A549 (cell line): ENCODE measurements around the gene NT5E. TPM values are rescaled to one million over a fixed set of nuclear protein-coding genes. Genes with fewer than 3 reads are reported as not detected.

Experiments
- ATAC-seq, 2 experiments: fragments of 200-7000 bp in 1 of 2; fragments of >200 bp in 1 of 2; cut with Nextera tagmentation in 1 of 2; cut with Tn5 transposase in 1 of 2; 3 replicates each; pipeline versions ENCODE4 v1.8.0 to v1.9.1; 2018 to 2020; ENCODE audit warnings: mild to moderate bottlenecking in 1 of 2, moderate library complexity in 1 of 2
- CTCF ChIA-PET: fragments of 300-600 bp; sonication (Branson Sonifier 250); formaldehyde crosslinking; extraction: SDS; loops from one replicate; lab custom pipeline; 2021; ENCODE audit warnings: antibody characterized with exemption, inconsistent platforms; lab: Yijun Ruan, JAX
- POLR2A ChIA-PET: fragments of 350-600 bp; formaldehyde crosslinking; extraction: SDS; loops from one replicate; lab custom pipeline; 2021; ENCODE audit warnings: antibody characterized with exemption, inconsistent platforms; lab: Yijun Ruan, JAX
- DNase-seq, 2 experiments: peaks; one replicate each; pipeline versions ENCODE4 v3.0.0 to v3.0.0-alpha.2; 2011 to 2016; ENCODE audit warnings: low read depth in 1 of 2, low spot score in 1 of 2
- FAIRE-seq: peaks from 2 replicates; lab custom pipeline; 2011; peaks lifted over from hg19 to GRCh38; lab: Jason Lieb, UNC
- H3K27ac ChIP-seq, 2 experiments: fragments of >200 bp; sonication (Bioruptor Twin); formaldehyde crosslinking; 3 replicates each; pipeline ENCODE4 v1.5.1; 2016 to 2017
- H3K4me1 ChIP-seq: fragments of >200 bp; sonication (Bioruptor Twin); formaldehyde crosslinking; 3 replicates; pipeline ENCODE4 v1.6.1; 2016
- H3K4me2 ChIP-seq: fragments of >200 bp; sonication (Bioruptor Twin); formaldehyde crosslinking; 3 replicates; pipeline ENCODE4 v1.6.1; 2016
- H3K4me3 ChIP-seq: fragments of >200 bp; sonication (Bioruptor Twin); formaldehyde crosslinking; 3 replicates; pipeline ENCODE4 v1.5.1; 2016
- H3K9me3 ChIP-seq: fragments of >200 bp; sonication (Bioruptor Twin); formaldehyde crosslinking; 3 replicates; pipeline ENCODE4 v1.6.1; 2016
- ATOH8 ChIP-seq: fragments of 250-450 bp; sonication (Bioruptor Pico); IDR thresholded peaks from 2 replicates; pipeline ENCODE4 v1.5.0; 2020; ENCODE audit warnings: low read depth, mild to moderate bottlenecking, moderate library complexity
- BHLHE40 ChIP-seq: IDR thresholded peaks from 2 replicates; pipeline ENCODE4 v1.6.1; 2012; ENCODE audit warnings: low read depth, low read length, inconsistent platforms
- CTCF ChIP-seq: fragments of >200 bp; sonication (Bioruptor Twin); formaldehyde crosslinking; IDR thresholded peaks from 3 replicates; pipeline ENCODE4 v1.5.1; 2016
- E2F6 ChIP-seq: IDR thresholded peaks from 2 replicates; pipeline ENCODE4 v1.6.1; 2012; ENCODE audit warnings: low read depth, borderline replicate concordance
- EP300 ChIP-seq, 2 experiments: fragments of >200 bp; sonication (Bioruptor Twin); formaldehyde crosslinking; IDR thresholded peaks; 2 replicates in 1 of 2; 3 replicates in 1 of 2; pipeline ENCODE4 v1.6.1; 2016 to 2017
- GATA3 ChIP-seq: IDR thresholded peaks from 2 replicates; pipeline ENCODE4 v1.6.1; 2012; ENCODE audit warnings: borderline replicate concordance
- HDAC2 ChIP-seq: fragments of 200-600 bp; sonication (generic); IDR thresholded peaks from 2 replicates; pipeline ENCODE4 v1.6.1; 2016
- HEYL ChIP-seq: fragments of 250-450 bp; sonication (Bioruptor Pico); IDR thresholded peaks from 2 replicates; pipeline ENCODE4 v1.8.0; 2021; ENCODE audit warnings: mild to moderate bottlenecking, moderate library complexity
- HOXA7 ChIP-seq: fragments of 250-450 bp; sonication (Bioruptor Pico); IDR thresholded peaks from 2 replicates; pipeline ENCODE4 v1.5.0; 2020; ENCODE audit warnings: mild to moderate bottlenecking, moderate library complexity
- HOXB13 ChIP-seq: fragments of 250-450 bp; sonication (Bioruptor Pico); IDR thresholded peaks from 2 replicates; pipeline ENCODE4 v1.5.0; 2020; ENCODE audit warnings: low read depth, mild to moderate bottlenecking, moderate library complexity
- HOXB5 ChIP-seq: fragments of 250-450 bp; sonication (Bioruptor Pico); IDR thresholded peaks from 2 replicates; pipeline ENCODE4 v1.5.0; 2020; ENCODE audit warnings: mild to moderate bottlenecking, moderate library complexity
- MAFK ChIP-seq: fragments of 450-650 bp; IDR thresholded peaks from 2 replicates; pipeline ENCODE4 v1.6.1; 2014; ENCODE audit not compliant: partially characterized antibody
- MAX ChIP-seq: IDR thresholded peaks from 2 replicates; pipeline ENCODE4 v1.6.1; 2012
- NPAS2 ChIP-seq: fragments of 250-450 bp; sonication (Bioruptor Pico); IDR thresholded peaks from 2 replicates; pipeline ENCODE4 v1.8.0; 2022; ENCODE audit warnings: mild to moderate bottlenecking, moderate library complexity, borderline replicate concordance
- NR3C1 ChIP-seq: fragments of >200 bp; sonication (Bioruptor Twin); formaldehyde crosslinking; IDR thresholded peaks from 3 replicates; pipeline ENCODE4 v1.6.1; 2017
- PBX3 ChIP-seq: IDR thresholded peaks from 2 replicates; pipeline ENCODE4 v1.6.1; 2012
- USF2 ChIP-seq: fragments of 450-650 bp; IDR thresholded peaks from 2 replicates; pipeline ENCODE4 v1.6.1; 2014; ENCODE audit warnings: antibody characterized with exemption
- ZFP36 ChIP-seq: fragments of 450-650 bp; IDR thresholded peaks from 2 replicates; pipeline ENCODE4 v1.6.1; 2014; ENCODE audit warnings: borderline replicate concordance; ENCODE audit not compliant: partially characterized antibody
- WGBS: methylation state at CpG from one replicate; pipeline ENCODE4 v1.1.6; 2017; ENCODE audit errors: missing lambda C conversion rate; 5-methylcytosine and 5-hydroxymethylcytosine counted together
- polyA plus RNA-seq, 4 experiments: library from polyadenylated mRNA; depleted of rRNA in 3 of 4; stranded (reverse); fragments of >200 nt; fragmentation: RNase III in 1 of 4; extraction: RNeasy Plus Mini Kit Qiagen cat#74134 plus additional on column Dnase treatment in 1 of 4; gene quantifications; 2 replicates in 3 of 4; 3 replicates in 1 of 4; pipeline ENCODE4 v1.2.3, GENCODE V29; 2011 to 2017

NT5E gene
- polyA plus RNA-seq, 2 of the 4 experiments (the other 2 are of a cell fraction), result 18.9 to 54.8 TPM

- POLR2A ChIA-PET, result no interaction called here
- H3K9me3 ChIP-seq, result no peaks in the 10 kb centered on the region
- 40% methylated on average over 5 of the region's 5 CpGs for WGBS
- ATAC-seq, result peak in 1 of 2 experiments; percentile 57; a peak in 3 of 6 replicates
- peaks cover 3% of the 10 kb centered on the region; the same call in 1 of the 3 replicates for H3K4me1 ChIP-seq
- no peak overlapping the region for H3K4me3 ChIP-seq
- no peak for FAIRE-seq
- DNase-seq, result peak in 1 of 2 experiments; percentile 29
- CTCF ChIA-PET, result no interaction called here
- H3K4me2 ChIP-seq, result peak overlapping the region; percentile 18; the same call in 1 of the 3 replicates
- TF ChIP-seq ATOH8 (CRISPR knock-in tag), result no peak
- peak; percentile 49 for TF ChIP-seq ZFP36
- no peak for TF ChIP-seq BHLHE40
- 0 out of 6 replicates have a peak overlapping the region, but pooled peaks of 1 of the 2 experiments have one; percentile 34 for H3K27ac ChIP-seq
These were observed 12.9 kb upstream of the NT5E start for GRCh38 chr6:85436939-85437495.

GRCh38 chr6:85443349-85444117 is 6.3 kb upstream of the NT5E start:
- WGBS, result 88% methylated on average over 1 of the region's 1 CpG
- H3K27ac ChIP-seq, result no peak overlapping the region

GRCh38 chr6:85449388-85449817 is 480 bp upstream of the NT5E start:
- ATAC-seq (peak; percentile 67 to 72), FAIRE-seq (no peak), DNase-seq (peak; percentile 28 to 44)
- H3K4me2 ChIP-seq, result peak overlapping the region; percentile 89
- H3K4me1 ChIP-seq, result peaks cover 36% of the 10 kb centered on the region
- H3K4me3 ChIP-seq, result peak overlapping the region; percentile 84
- ChIA-PET POLR2A (interaction anchor here (0.8 to 2.7 kb wide), 11 partner anchors 9 to 686 kb away, joined by 3 to 52 read pairs (median 5); partner anchors contain the start of gene SYNCRIP), CTCF (interaction anchor here (0.8 to 6.9 kb wide), 12 partner anchors 9 to 126 kb away, joined by 3 to 36 read pairs (median 5); no protein-coding TSS in a partner anchor)
- under 1% methylated on average over 12 of the region's 24 CpGs for WGBS
- peak overlapping the region; percentile 88 to 91 for H3K27ac ChIP-seq
- TF ChIP-seq ATOH8 (CRISPR knock-in tag) (no peak), HOXA7 (no peak), EP300 (IDR thresholded peaks at IDR 0.05) (no peak), HDAC2 (no peak), E2F6 (peak; percentile 40), GATA3 (no peak)
- TF ChIP-seq, all 56 proteins: peak for 1
- no peaks in the 10 kb centered on the region for H3K9me3 ChIP-seq

More at GRCh38 chr6:85443349-85444117, 6.3 kb upstream of the NT5E start:
- H3K4me1 ChIP-seq, result peaks cover 8% of the 10 kb centered on the region; the same call in 2 of the 3 replicates
- no peak for ATAC-seq
- no peak for DNase-seq
- POLR2A ChIA-PET, result no interaction called here
- TF ChIP-seq NPAS2 (CRISPR knock-in tag) (no peak), MAFK (peak; percentile 71)
- no peak overlapping the region for H3K4me2 ChIP-seq
- H3K4me3 ChIP-seq, result no peak overlapping the region
- H3K9me3 ChIP-seq, result 0 out of 3 replicates have a peak, but pooled peaks cover 3% of the 10 kb centered on the region
- no peak for FAIRE-seq
- CTCF ChIA-PET, result interaction anchor here (1.0 to 2.2 kb wide), 4 partner anchors 12 to 88 kb away, joined by 3 to 6 read pairs (median 4); no protein-coding TSS in a partner anchor

- ChIA-PET POLR2A (interaction anchor here (0.9 to 1.4 kb wide), 3 partner anchors 47 to 227 kb away, joined by 3 to 4 read pairs (median 3); no protein-coding TSS in a partner anchor), CTCF (interaction anchor here (1.0 to 6.9 kb wide), 6 partner anchors 10 to 99 kb away, joined by 3 to 36 read pairs (median 4); no protein-coding TSS in a partner anchor)
- ATAC-seq (no peak), FAIRE-seq (no peak), DNase-seq (peak in 1 of 2 experiments; percentile 17)
- Histone ChIP-seq H3K4me1 (peaks cover 36% of the 10 kb centered on the region), H3K27ac (peak overlapping the region; percentile 88 to 91), H3K9me3 (no peaks in the 10 kb centered on the region), H3K4me2 (peak overlapping the region; percentile 89), H3K4me3 (peak overlapping the region; percentile 84)
- WGBS, result 2% methylated on average over 4 of the region's 4 CpGs
- TF ChIP-seq HOXB5 (CRISPR knock-in tag) (no peak), CTCF (no peak), MAX (no peak), NR3C1 (no peak), ZFP36 (no peak), USF2 (no peak), HEYL (CRISPR knock-in tag) (no peak), HOXB13 (no peak), PBX3 (no peak)
These were observed 1.9 kb downstream of the NT5E start for GRCh38 chr6:85451565-85452306.
